Esophagus (tissue), 2 donors: ENCODE data around the gene RPS14. TPM values are rescaled to one million over a fixed set of nuclear protein-coding genes. Genes with fewer than 3 reads are reported as not detected.

ENCODE experiments used
- H3K27ac ChIP-seq, 2 donors: one replicate each; pipeline ENCODE4 v1.5.1; 2013; ENCODE audit warnings: low read depth in 2 of 2, mild to moderate bottlenecking in 2 of 2, inconsistent platforms in 1 of 2, low read length in 1 of 2, moderate library complexity in 1 of 2
- H3K27me3 ChIP-seq, 2 donors: one replicate each; pipeline ENCODE4 v1.6.1; 2013; ENCODE audit warnings: low read length in 2 of 2, control low read depth in 1 of 2, mild to moderate bottlenecking in 1 of 2; ENCODE audit not compliant: insufficient read depth in 2 of 2, control insufficient read depth in 1 of 2
- H3K36me3 ChIP-seq, 2 donors: one replicate each; pipeline ENCODE4 v1.6.1; 2013; ENCODE audit warnings: low read length in 1 of 2; ENCODE audit not compliant: control insufficient read depth in 2 of 2, insufficient read depth in 2 of 2
- H3K4me1 ChIP-seq, 2 donors: one replicate each; pipeline ENCODE4 v1.6.1; 2013; ENCODE audit warnings: low read length in 1 of 2; ENCODE audit not compliant: control insufficient read depth in 2 of 2, insufficient read depth in 2 of 2
- H3K4me3 ChIP-seq, 2 donors: one replicate each; pipeline ENCODE4 v1.5.1; 2013; ENCODE audit warnings: low read length in 2 of 2, mild to moderate bottlenecking in 2 of 2, low read depth in 1 of 2, moderate library complexity in 1 of 2
- H3K9me3 ChIP-seq, 2 donors: one replicate each; pipeline ENCODE4 v1.6.1; 2013; ENCODE audit warnings: mild to moderate bottlenecking in 2 of 2, low read depth in 1 of 2, low read length in 1 of 2, moderate library complexity in 1 of 2; ENCODE audit not compliant: control insufficient read depth in 2 of 2, insufficient read depth in 1 of 2
- WGBS, 2 donors: extraction: QIAGEN DNeasy Blood & Tissue Kit; methylation state at CpG; one replicate each; pipeline ENCODE4 v1.1.7; 2013; 5-methylcytosine and 5-hydroxymethylcytosine counted together
- polyA plus RNA-seq, 2 donors: library from polyadenylated mRNA; stranded (reverse); fragments of 200-250 nt; gene quantifications; one replicate each; pipeline ENCODE4 v1.2.3, GENCODE V29; 2013
- donor health status: healthy with polysubstance abuse.
- donor health status: Bipolar disorder and iron deficiency.

Gene RPS14
- polyA plus RNA-seq, 2 donors: 2,283 to 4,187 TPM

DNA sequence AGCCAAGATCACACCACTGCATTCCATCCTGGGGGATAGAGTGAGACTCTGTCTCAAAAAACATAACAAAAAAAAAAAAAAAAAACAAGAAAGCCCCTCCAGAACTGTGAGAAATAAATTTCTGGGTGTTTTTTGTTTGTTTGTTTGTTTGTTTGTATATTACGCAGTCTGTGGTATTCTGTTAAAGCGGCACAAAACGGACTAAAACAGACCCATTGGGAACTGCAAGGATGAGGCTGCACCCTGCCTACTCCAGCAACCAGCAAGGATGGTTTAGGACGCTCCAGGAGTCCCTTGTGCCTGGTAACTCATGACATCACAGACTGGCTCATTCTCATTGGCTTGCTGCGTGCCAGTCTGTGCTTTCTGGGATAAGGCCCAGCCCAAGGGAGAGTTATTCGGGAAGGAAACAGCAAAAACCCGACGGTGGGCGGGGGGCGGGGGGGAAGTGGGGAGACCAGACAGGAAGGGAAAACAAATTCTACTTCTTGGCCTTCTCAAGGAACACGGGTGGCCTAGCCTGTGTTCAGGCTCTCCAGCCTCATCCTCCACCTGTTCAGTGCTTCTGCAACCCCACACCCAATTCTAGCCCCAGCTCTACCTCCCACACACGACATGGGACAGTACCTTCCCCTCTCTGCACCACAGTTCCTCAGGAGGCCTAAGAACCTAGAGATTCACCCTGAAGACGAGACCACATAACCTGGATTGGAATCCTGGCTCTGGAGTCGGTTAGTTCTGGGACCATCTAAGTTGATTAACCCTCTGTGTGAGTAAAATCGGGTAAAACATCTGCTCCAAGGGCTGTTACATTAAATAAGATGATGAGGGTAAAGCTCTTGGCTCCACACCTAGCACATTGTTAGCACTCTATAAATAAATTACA lies 39.7 kb downstream of the RPS14 start:
- Histone ChIP-seq H3K4me3 (no peak overlapping the region), H3K9me3 (no peaks in the 10 kb centered on the region), H3K4me1 (peaks cover 4 to 8% of the 10 kb centered on the region in 2 donors), H3K27ac (peak overlapping the region; percentile 71 to 81), H3K36me3 (peaks cover 0 to 4% of the 10 kb centered on the region in 2 donors), H3K27me3 (no peaks in the 10 kb centered on the region)
- 8 to 11% methylated on average over 15 of the region's 15 CpGs for WGBS, 2 donors

DNA sequence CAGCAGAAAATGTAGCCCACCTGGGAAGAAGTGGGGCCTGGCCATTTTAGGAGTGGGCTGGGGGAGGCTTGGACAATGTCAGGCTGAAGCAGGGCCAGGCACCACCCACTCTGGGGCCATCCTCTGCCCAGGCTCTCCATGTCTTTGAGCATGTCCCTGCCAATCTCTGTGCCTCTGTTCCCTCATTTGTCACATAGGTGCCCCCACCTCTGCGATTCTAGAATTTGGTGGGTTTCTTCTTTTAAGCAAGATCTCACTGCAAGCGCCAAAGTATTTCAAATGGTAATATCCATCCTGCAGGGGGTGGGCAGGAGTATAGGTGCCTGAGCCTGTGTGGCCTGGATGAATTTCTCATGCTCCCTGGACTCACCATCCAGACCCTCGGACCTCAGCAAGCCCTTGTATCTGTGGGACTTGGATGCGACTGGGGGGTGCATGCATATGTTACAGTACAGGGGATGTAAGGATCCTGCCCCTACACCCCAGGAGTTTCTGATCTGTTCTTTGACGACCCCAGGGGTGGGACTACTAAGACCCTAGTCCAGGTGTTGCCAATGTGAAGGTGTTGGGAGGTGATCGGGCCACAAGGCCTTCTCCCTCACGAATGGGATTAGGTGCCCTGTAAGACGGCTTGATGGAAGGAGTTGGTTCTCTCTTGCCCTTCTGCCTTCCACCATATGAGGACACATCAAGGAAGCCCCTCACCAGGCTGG lies 41.2 kb downstream of the RPS14 start:
- no peak overlapping the region for H3K27ac ChIP-seq
- H3K36me3 ChIP-seq: peaks cover 0 to 8% of the 10 kb centered on the region in 2 donors
- H3K4me3 ChIP-seq: no peak overlapping the region
- peaks cover 6 to 8% of the 10 kb centered on the region in 2 donors for H3K4me1 ChIP-seq
- H3K27me3 ChIP-seq: no peaks in the 10 kb centered on the region
- 90 to 92% methylated on average over 8 of the region's 8 CpGs for WGBS, 2 donors
- H3K9me3 ChIP-seq: no peaks in the 10 kb centered on the region

DNA sequence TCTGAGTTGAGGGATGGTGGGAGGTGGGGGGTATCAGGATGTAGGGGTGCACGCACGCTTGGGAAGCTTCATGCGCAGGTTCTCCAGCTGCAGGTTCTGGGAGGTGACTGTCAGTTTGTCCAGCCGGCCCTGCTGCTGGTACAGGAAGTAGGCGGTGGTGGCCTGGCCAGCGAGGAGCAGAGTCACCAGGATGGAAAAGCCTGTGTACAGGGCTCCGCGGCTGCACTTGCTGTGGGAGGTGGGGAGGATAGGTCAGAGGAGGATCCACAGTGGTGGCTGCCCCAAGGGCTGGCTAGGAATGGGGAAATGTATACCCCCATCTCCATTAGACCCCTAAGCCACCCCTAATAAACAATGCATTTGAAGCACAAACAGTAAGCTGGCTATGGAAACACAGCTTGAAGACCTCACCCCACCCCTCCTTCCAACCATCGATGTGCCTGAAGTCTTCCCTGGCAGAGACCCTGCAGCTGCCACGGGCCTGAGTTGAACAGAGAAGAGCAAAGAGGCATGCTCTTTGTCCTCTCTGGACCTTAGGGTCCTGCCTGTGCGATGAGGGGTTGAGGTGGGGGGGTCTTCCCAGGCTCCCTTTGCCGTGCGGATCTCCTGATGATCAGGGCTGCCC lies 42.3 kb downstream of the RPS14 start:
- H3K27me3 ChIP-seq: no peaks in the 10 kb centered on the region
- WGBS, 2 donors: 73 to 81% methylated on average over 13 of the region's 13 CpGs
- H3K4me1 ChIP-seq: peaks cover 6 to 8% of the 10 kb centered on the region in 2 donors
- no peak overlapping the region for H3K4me3 ChIP-seq
- H3K36me3 ChIP-seq: peaks cover 3 to 19% of the 10 kb centered on the region in 2 donors
- H3K9me3 ChIP-seq: no peaks in the 10 kb centered on the region
- H3K27ac ChIP-seq: no peak overlapping the region

DNA sequence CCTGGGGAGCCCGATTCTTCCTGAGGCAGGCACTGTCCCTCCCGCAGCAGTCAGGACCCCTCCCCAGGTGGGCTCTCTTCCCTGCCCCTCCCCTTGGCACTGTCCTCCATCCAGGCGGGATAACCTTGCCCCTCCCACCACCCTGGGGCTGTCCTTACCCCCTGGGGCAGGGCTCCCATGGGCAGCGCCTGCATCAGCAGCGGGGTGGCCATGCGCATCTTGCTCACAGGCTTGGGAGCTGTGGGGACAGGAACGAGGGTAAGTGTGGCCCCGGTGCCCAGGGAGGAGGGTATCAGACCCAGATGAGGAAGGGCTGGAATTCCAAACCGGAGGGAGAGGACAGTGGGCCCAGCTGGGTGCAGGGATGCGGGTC lies 42.8 kb downstream of the RPS14 start:
- no peak overlapping the region for H3K4me3 ChIP-seq
- no peaks in the 10 kb centered on the region for H3K9me3 ChIP-seq
- peaks cover 3 to 19% of the 10 kb centered on the region in 2 donors for H3K36me3 ChIP-seq
- H3K27me3 ChIP-seq: no peaks in the 10 kb centered on the region
- peaks cover 6 to 8% of the 10 kb centered on the region in 2 donors for H3K4me1 ChIP-seq
- H3K27ac ChIP-seq: no peak overlapping the region
- 72 to 74% methylated on average over 10 of the region's 10 CpGs for WGBS, 2 donors

DNA sequence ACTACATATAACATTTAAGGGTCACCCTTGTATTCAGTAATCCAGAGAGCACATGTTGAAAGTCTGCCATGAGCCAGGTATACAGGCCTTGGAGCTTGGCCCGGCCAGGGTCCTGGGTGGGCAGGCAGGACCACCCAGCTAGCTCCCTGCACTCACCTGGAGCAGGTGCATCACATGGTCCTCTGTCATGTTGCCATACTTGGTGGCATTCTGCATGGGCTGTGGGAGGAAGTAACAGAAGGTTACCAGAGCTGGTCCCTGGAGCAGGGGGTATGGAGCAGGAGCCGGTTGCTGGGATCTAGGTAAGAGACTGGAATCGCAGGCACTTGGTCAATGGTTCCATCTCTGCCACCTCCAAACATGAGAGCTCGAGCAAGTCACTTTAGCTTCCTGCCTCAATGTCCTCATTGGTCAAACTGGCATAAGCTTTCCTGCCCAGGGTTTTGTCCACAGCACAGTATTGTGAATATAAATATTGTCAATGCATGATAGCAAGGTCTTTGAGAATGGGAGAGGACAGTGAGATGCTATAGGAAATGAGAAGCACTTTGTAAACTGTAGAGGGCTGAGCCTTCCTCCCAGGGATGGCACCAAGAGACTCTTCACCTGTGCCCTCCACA lies 43.3 kb downstream of the RPS14 start:
- 87 to 90% methylated on average over 4 of the region's 4 CpGs for WGBS, 2 donors
- H3K27ac ChIP-seq: no peak overlapping the region
- peaks cover 3 to 19% of the 10 kb centered on the region in 2 donors for H3K36me3 ChIP-seq

DNA sequence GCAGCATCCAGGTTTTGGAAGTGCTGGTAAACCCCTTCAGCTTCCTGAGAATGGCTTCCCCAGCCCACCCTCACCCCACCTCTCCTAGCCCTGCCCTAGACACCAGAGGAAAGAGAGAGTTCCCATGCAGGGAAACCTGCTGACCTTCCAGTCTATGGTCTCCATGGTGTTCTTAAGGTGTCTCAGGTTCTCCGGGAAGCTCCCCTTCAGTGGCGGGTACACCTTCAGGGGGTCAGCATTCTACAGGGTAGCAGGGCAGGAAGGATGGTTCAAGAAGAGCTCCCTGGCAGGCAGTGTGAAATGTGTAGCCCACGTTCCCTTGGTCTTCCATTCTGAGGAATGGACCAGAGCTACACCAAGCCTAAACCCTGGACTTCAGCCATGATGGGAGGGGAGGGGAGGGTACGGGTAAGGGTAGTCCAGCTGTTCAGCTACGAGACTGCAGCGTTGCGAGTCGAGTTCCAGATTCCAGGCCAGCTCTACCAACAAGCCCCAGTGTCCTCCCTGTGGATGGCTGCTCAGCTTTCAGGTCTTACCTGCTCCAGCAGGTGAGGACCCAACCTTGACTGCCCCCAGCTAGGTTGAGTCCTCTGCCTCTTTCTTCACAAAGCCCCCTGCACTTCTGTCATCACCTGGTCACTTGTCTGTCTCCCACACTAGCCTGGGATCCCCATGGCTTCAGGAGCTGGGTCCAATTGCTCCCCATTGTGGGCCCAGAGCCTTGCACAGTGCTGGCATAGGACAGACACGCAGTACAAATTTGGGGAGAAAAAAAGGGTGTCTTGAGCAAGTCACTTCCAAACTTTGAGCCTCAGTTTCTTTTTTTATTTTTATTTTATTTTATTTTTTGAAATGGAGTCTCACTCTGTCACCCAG lies 44.4 kb downstream of the RPS14 start:
- Histone ChIP-seq H3K9me3 (no peaks in the 10 kb centered on the region), H3K4me1 (peaks cover 6 to 7% of the 10 kb centered on the region in 2 donors), H3K4me3 (no peak overlapping the region), H3K27ac (no peak overlapping the region), H3K36me3 (peaks cover 3 to 25% of the 10 kb centered on the region in 2 donors), H3K27me3 (no peaks in the 10 kb centered on the region)
- 80% methylated on average over 9 of the region's 9 CpGs for WGBS, 2 donors

More for the DNA sequence above, 43.3 kb downstream of the RPS14 start:
- H3K4me1 ChIP-seq: peaks cover 6 to 8% of the 10 kb centered on the region in 2 donors
- H3K27me3 ChIP-seq: no peaks in the 10 kb centered on the region
- H3K4me3 ChIP-seq: no peak overlapping the region
- H3K9me3 ChIP-seq: no peaks in the 10 kb centered on the region

DNA sequence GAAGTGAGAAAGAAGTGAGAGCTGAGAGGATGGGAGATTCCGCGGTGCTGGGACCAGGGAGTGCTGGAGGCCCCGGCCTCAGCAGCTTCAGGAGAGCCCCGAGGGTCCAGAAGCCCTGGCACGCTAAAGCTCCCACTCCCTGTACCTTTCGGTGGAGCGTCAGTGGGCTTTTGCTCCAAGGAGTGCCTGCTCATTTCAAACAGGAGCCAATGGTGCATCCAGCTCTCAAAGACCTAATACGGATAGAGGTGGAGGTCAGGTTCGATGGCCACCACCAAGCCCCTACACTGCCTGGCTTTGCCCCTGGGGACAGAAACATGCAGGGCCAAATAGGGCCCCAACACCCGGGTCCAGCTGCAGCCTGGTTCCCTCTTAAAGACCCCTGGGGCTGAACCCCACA lies 45.0 kb downstream of the RPS14 start:
- no peaks in the 10 kb centered on the region for H3K27me3 ChIP-seq
- peaks cover 5 to 28% of the 10 kb centered on the region in 2 donors for H3K36me3 ChIP-seq
- WGBS, 2 donors: 88 to 91% methylated on average over 10 of the region's 10 CpGs
- H3K9me3 ChIP-seq: no peaks in the 10 kb centered on the region
- H3K4me1 ChIP-seq: peaks cover 3 to 6% of the 10 kb centered on the region in 2 donors
- no peak overlapping the region for H3K27ac ChIP-seq
- H3K4me3 ChIP-seq: no peak overlapping the region

DNA sequence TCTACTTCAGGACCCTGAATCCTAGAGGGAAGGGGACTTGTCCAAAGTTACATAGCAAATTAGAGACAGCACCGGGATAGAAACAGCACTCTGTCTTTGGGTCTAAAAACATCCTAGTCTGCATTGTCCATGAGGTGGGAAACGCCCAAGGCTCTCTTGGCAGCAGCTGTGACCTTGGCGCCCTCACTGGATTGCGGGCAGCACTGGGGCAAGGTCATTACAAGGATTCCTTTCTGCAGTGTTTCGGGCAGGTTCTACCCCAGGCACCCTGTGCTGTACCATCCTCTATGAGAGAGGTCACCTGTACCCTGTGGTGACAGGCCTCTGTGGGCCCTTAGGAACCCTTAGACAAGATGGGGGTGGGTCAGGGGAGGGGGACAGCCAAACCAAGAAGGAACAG lies 45.4 kb downstream of the RPS14 start:
- WGBS, 2 donors: 73 to 76% methylated on average over 5 of the region's 5 CpGs
- no peaks in the 10 kb centered on the region for H3K9me3 ChIP-seq
- H3K36me3 ChIP-seq: peaks cover 7 to 28% of the 10 kb centered on the region in 2 donors
- no peak overlapping the region for H3K4me3 ChIP-seq
- peaks cover 3 to 6% of the 10 kb centered on the region in 2 donors for H3K4me1 ChIP-seq
- no peak overlapping the region for H3K27ac ChIP-seq
- no peaks in the 10 kb centered on the region for H3K27me3 ChIP-seq
